IMR-90 (cell line): ENCODE measurements around the gene CTAG2. TPM values are rescaled to one million over a fixed set of nuclear protein-coding genes. Genes with fewer than 3 reads are reported as not detected.
"Not testable (repeated sequence)": the region's sequence is repeated elsewhere in the genome, so short reads cannot be mapped to it uniquely, and the experiment has no call there.

Source experiments
- ATAC-seq: fragments of 200-7000 bp; cut with Tn5 transposase; 2 replicates; pipeline ENCODE4 v1.9.1; 2020; ENCODE audit warnings: low read depth, mild to moderate bottlenecking, moderate library complexity
- BruUV-seq: library from RNA; stranded (reverse); fragments of 400-500 nt; replicated peaks from 2 replicates; lab custom pipeline; 2021; lab: Mats Ljungman, UMichigan
- CTCF ChIA-PET: fragments of 300-600 bp; formaldehyde crosslinking; extraction: SDS; loops from one replicate; lab custom pipeline; 2021; ENCODE audit warnings: antibody characterized with exemption; lab: Yijun Ruan, JAX
- POLR2A ChIA-PET: fragments of 300-600 bp; sonication (Branson Sonifier 250); formaldehyde crosslinking; loops from one replicate; lab custom pipeline; 2022; ENCODE audit warnings: antibody characterized with exemption; ENCODE audit not compliant: unreplicated experiment; lab: Charles Lee
- DNase-seq: peaks from one replicate; pipeline ENCODE4 v3.0.0; 2013
- H2AFZ ChIP-seq: replicated peaks from 2 replicates; pipeline ENCODE3; 2013; ENCODE audit warnings: low read length, mild to moderate bottlenecking; ENCODE audit not compliant: poor library complexity
- H2AK5ac ChIP-seq: 2 replicates; pipeline ENCODE4 v1.6.1; 2013; ENCODE audit warnings: low read depth, low read length, inconsistent platforms
- H2AK9ac ChIP-seq: replicated peaks from 2 replicates; pipeline ENCODE3; 2013; ENCODE audit warnings: mild to moderate bottlenecking, low read depth, low read length, moderate library complexity; ENCODE audit not compliant: poor library complexity
- H2BK120ac ChIP-seq: 2 replicates; pipeline ENCODE4 v1.6.1; 2013; ENCODE audit warnings: low read depth, low read length, inconsistent platforms
- H2BK15ac ChIP-seq: 3 replicates; pipeline ENCODE4 v1.6.1; 2013; ENCODE audit warnings: low read depth, low read length, inconsistent platforms
- H2BK20ac ChIP-seq: 2 replicates; pipeline ENCODE4 v1.6.1; 2013; ENCODE audit warnings: low read depth, mild to moderate bottlenecking, inconsistent platforms, low read length, moderate library complexity
- H2BK5ac ChIP-seq: 2 replicates; pipeline ENCODE4 v1.6.1; 2013; ENCODE audit warnings: mild to moderate bottlenecking, low read depth, low read length, inconsistent platforms; ENCODE audit not compliant: poor library complexity, severe bottlenecking
- H3K14ac ChIP-seq: replicated peaks from 2 replicates; pipeline ENCODE4 v1.6.1; 2013; ENCODE audit warnings: low read depth, low read length, inconsistent platforms
- H3K18ac ChIP-seq: 2 replicates; pipeline ENCODE4 v1.6.1; 2013; ENCODE audit warnings: low read depth, low read length, control low read depth
- H3K23ac ChIP-seq: 2 replicates; pipeline ENCODE4 v1.6.1; 2013; ENCODE audit warnings: low read depth, low read length, inconsistent platforms
- H3K27ac ChIP-seq: 2 replicates; pipeline ENCODE4 v1.5.1; 2013; ENCODE audit warnings: mild to moderate bottlenecking, control low read depth, low read length; ENCODE audit not compliant: insufficient read depth
- H3K27me3 ChIP-seq: 2 replicates; pipeline ENCODE4 v1.6.1; 2013; ENCODE audit warnings: low read length; ENCODE audit not compliant: control insufficient read depth, insufficient read depth
- H3K36me3 ChIP-seq: 2 replicates; pipeline ENCODE4 v1.6.1; 2013; ENCODE audit warnings: low read length, mixed read lengths; ENCODE audit not compliant: control insufficient read depth, insufficient read depth
- H3K4ac ChIP-seq: 2 replicates; pipeline ENCODE4 v1.6.1; 2013; ENCODE audit warnings: low read depth, low read length, inconsistent platforms
- H3K4me1 ChIP-seq: 2 replicates; pipeline ENCODE4 v1.6.1; 2013; ENCODE audit warnings: low read length, mixed read lengths; ENCODE audit not compliant: control insufficient read depth, insufficient read depth
- H3K4me2 ChIP-seq: 2 replicates; pipeline ENCODE4 v1.6.1; 2013; ENCODE audit warnings: low read depth, mild to moderate bottlenecking, control low read depth, low read length, moderate library complexity
- H3K4me3 ChIP-seq: 2 replicates; pipeline ENCODE4 v1.5.1; 2013; ENCODE audit warnings: low read depth, mild to moderate bottlenecking, control low read depth, low read length, moderate library complexity; ENCODE audit not compliant: insufficient read depth
- H3K56ac ChIP-seq: 2 replicates; pipeline ENCODE4 v1.6.1; 2013; ENCODE audit warnings: low read length, inconsistent platforms; ENCODE audit not compliant: insufficient read depth; ENCODE audit errors: extremely low read depth
- H3K79me1 ChIP-seq, 2 experiments: 2 replicates each; pipeline ENCODE4 v1.6.1; 2013; ENCODE audit warnings: low read length in 2 of 2, inconsistent platforms in 1 of 2, low read depth in 1 of 2
- H3K9ac ChIP-seq: 2 replicates; pipeline ENCODE4 v1.6.1; 2013; ENCODE audit warnings: low read depth, low read length, control low read depth
- H3K9me1 ChIP-seq: 2 replicates; pipeline ENCODE4 v1.6.1; 2013; ENCODE audit warnings: low read length, inconsistent platforms; ENCODE audit not compliant: insufficient read depth
- H3K9me3 ChIP-seq: 2 replicates; pipeline ENCODE4 v1.6.1; 2013; ENCODE audit warnings: low read length; ENCODE audit not compliant: control insufficient read depth, insufficient read depth
- H4K20me1 ChIP-seq: 2 replicates; pipeline ENCODE4 v1.6.1; 2013; ENCODE audit warnings: low read length, inconsistent platforms; ENCODE audit not compliant: insufficient read depth
- H4K5ac ChIP-seq: 2 replicates; pipeline ENCODE4 v1.6.1; 2013; ENCODE audit warnings: mild to moderate bottlenecking, low read depth, low read length, control low read depth
- H4K8ac ChIP-seq, 2 experiments: 2 replicates each; pipeline ENCODE4 v1.6.1; 2013; ENCODE audit warnings: low read depth in 2 of 2, low read length in 2 of 2, control low read depth in 1 of 2, inconsistent platforms in 1 of 2
- H4K91ac ChIP-seq: 2 replicates; pipeline ENCODE4 v1.6.1; 2013; ENCODE audit warnings: low read depth, low read length, inconsistent platforms; ENCODE audit not compliant: insufficient read depth
- WGBS, 2 experiments: methylation state at CpG; one replicate each; pipeline versions ENCODE4 v1.1.5 to v1.1.7; 2013; ENCODE audit warnings: missing lambda C conversion rate in 2 of 2; ENCODE audit not compliant: insufficient read length in 1 of 2; ENCODE audit errors: extremely low coverage in 2 of 2; 5-methylcytosine and 5-hydroxymethylcytosine counted together
- dilution Hi-C: fragments of 300-500 bp; cut with HindIII; formaldehyde crosslinking; loops from one replicate; pipeline ENCODE4 v1.14.3; 2018; ENCODE audit warnings: low sequenced_read_pairs; ENCODE audit not compliant: unreplicated experiment
- in situ Hi-C: fragments of 300-500 bp; cut with MboI; formaldehyde crosslinking; loops from 3 replicates; pipeline ENCODE4 v1.14.3; 2019; ENCODE audit warnings: low sequenced_read_pairs, inconsistent platforms, mixed read lengths
- intact Hi-C: fragments of 100-400 bp; cut with micrococcal nuclease; formaldehyde crosslinking; loops from 2 replicates; pipeline ENCODE4 v1.10.0; 2022
- polyA plus RNA-seq, 3 experiments: library from polyadenylated mRNA; depleted of rRNA; stranded (reverse); fragments of >200 nt; gene quantifications; 2 replicates each; pipeline ENCODE4 v1.2.3, GENCODE V29; 2012; ENCODE audit warnings: low replicate concordance in 1 of 3
- total RNA-seq: library from RNA; depleted of rRNA; stranded (reverse); fragments of >200 nt; gene quantifications from 2 replicates; pipeline ENCODE4 v1.2.3, GENCODE V29; 2012

The CTAG2 gene
- total and polyA plus RNA-seq, 2 of the 4 experiments (the other 2 are of a cell fraction): 27.1 to 42.5 TPM

GRCh38 chrX:154608823-154609222, 44.6 kb downstream of the CTAG2 start:
- H2BK15ac ChIP-seq, H4K8ac ChIP-seq, H2BK5ac ChIP-seq, H3K9ac ChIP-seq, H3K9me1 ChIP-seq, H3K4me1 ChIP-seq, H4K20me1 ChIP-seq, H3K79me1 ChIP-seq, H3K4me2 ChIP-seq, ATAC-seq, H2BK120ac ChIP-seq, CTCF ChIA-PET, H3K4ac ChIP-seq, in situ Hi-C loops, H3K27ac ChIP-seq, H2AK9ac ChIP-seq, H3K14ac ChIP-seq, DNase-seq, H3K56ac ChIP-seq, H3K36me3 ChIP-seq, H3K23ac ChIP-seq, POLR2A ChIA-PET, H2BK20ac ChIP-seq, H2AK5ac ChIP-seq, dilution Hi-C loops, BruUV-seq, H2AFZ ChIP-seq, H3K4me3 ChIP-seq, H3K27me3 ChIP-seq, H4K5ac ChIP-seq, H4K91ac ChIP-seq, H3K18ac ChIP-seq, H3K9me3 ChIP-seq, intact Hi-C loops: not testable (repeated sequence)
- WGBS, 2 experiments: 70% methylated on average over 2 of the region's 12 CpGs; no CpG with 5 or more reads in 1 of the 2 experiments

GRCh38 chrX:154607976-154608375, 45.4 kb downstream of the CTAG2 start:
- H3K14ac ChIP-seq, H3K79me1 ChIP-seq, H3K4me3 ChIP-seq, H3K27me3 ChIP-seq, H3K56ac ChIP-seq, H2BK5ac ChIP-seq, H3K23ac ChIP-seq, H2AK5ac ChIP-seq, H3K36me3 ChIP-seq, intact Hi-C loops, H3K18ac ChIP-seq, H3K4ac ChIP-seq, POLR2A ChIA-PET, dilution Hi-C loops, H4K20me1 ChIP-seq, H3K9me1 ChIP-seq, H2BK20ac ChIP-seq, H3K9ac ChIP-seq, H2BK15ac ChIP-seq, DNase-seq, in situ Hi-C loops, H4K8ac ChIP-seq, H3K27ac ChIP-seq, H3K4me1 ChIP-seq, ATAC-seq, BruUV-seq, H4K91ac ChIP-seq, CTCF ChIA-PET, H4K5ac ChIP-seq, H3K4me2 ChIP-seq, H2BK120ac ChIP-seq, H2AFZ ChIP-seq, H3K9me3 ChIP-seq, H2AK9ac ChIP-seq: not testable (repeated sequence)
- WGBS, 2 experiments: no CpG with 5 or more reads among the region's 11 CpGs
